Ecto neural progenitor cell (in vitro differentiated cells): ENCODE results near the gene CEP44.
"Not testable (repeated sequence)": the region's sequence is repeated elsewhere in the genome, so short reads cannot be mapped to it uniquely, and the experiment has no call there.

Source experiments
- DNase-seq: peaks from one replicate; pipeline ENCODE4 v3.0.0-alpha.2; 2018; ENCODE audit warnings: low spot score

Gene CEP44

GRCh38 chr4:174278467-174278866 is 5.2 kb upstream of the CEP44 start:
- no peak for DNase-seq

- no peak for DNase-seq
Measured at GRCh38 chr4:174279433-174280155, 4.1 kb upstream of the CEP44 start.

GRCh38 chr4:174281182-174281737 is 2.5 kb upstream of the CEP44 start:
- DNase-seq: no peak

GRCh38 chr4:174281901-174282300 is 1.8 kb upstream of the CEP44 start:
- DNase-seq: no peak

GRCh38 chr4:174282836-174283506 is 740 bp upstream of the CEP44 start:
- DNase-seq: peak; percentile 74

- no peak for DNase-seq
Measured at GRCh38 chr4:174284487-174284886, 776 bp downstream of the CEP44 start.

- DNase-seq: no peak
Measured at GRCh38 chr4:174286870-174287269, 3.2 kb downstream of the CEP44 start.

GRCh38 chr4:174292473-174292872 is 8.8 kb downstream of the CEP44 start:
- no peak for DNase-seq

- not testable (repeated sequence) for DNase-seq
Measured at GRCh38 chr4:174294641-174295040, 10.9 kb downstream of the CEP44 start.

GRCh38 chr4:174295142-174295541 is 11.4 kb downstream of the CEP44 start:
- not testable (repeated sequence) for DNase-seq

- DNase-seq: no peak
Measured at GRCh38 chr4:174303687-174304086, 20.0 kb downstream of the CEP44 start.

GRCh38 chr4:174304664-174305063 is 21.0 kb downstream of the CEP44 start:
- DNase-seq: no peak

GRCh38 chr4:174305961-174306360 is 22.2 kb downstream of the CEP44 start:
- no peak for DNase-seq

GRCh38 chr4:174307694-174308093 is 24.0 kb downstream of the CEP44 start:
- no peak for DNase-seq

- no peak for DNase-seq
Measured at GRCh38 chr4:174312993-174313392, 29.3 kb downstream of the CEP44 start.

- DNase-seq: no peak
Measured at GRCh38 chr4:174314274-174314673, 30.6 kb downstream of the CEP44 start.

GRCh38 chr4:174314770-174315169 is 31.1 kb downstream of the CEP44 start:
- DNase-seq: no peak

GRCh38 chr4:174316546-174316945 is 32.8 kb downstream of the CEP44 start:
- no peak for DNase-seq

GRCh38 chr4:174316954-174317353 is 33.2 kb downstream of the CEP44 start:
- no peak for DNase-seq

- DNase-seq: no peak
Measured at GRCh38 chr4:174317531-174317930, 33.8 kb downstream of the CEP44 start.

GRCh38 chr4:174318829-174319764 is 35.4 kb downstream of the CEP44 start:
- no peak for DNase-seq

- no peak for DNase-seq
Measured at GRCh38 chr4:174320494-174321199, 36.9 kb downstream of the CEP44 start.
